ENCODE measurements around the gene ELL. TPM values are rescaled to one million over a fixed set of nuclear protein-coding genes. Genes with fewer than 3 reads are reported as not detected.
"Not testable (repeated sequence)": the region's sequence is repeated elsewhere in the genome, so short reads cannot be mapped to it uniquely, and the experiment has no call there.

ELL gene
- total RNA-seq, 1 donor from 2014 or later: 25.3 TPM

DNA sequence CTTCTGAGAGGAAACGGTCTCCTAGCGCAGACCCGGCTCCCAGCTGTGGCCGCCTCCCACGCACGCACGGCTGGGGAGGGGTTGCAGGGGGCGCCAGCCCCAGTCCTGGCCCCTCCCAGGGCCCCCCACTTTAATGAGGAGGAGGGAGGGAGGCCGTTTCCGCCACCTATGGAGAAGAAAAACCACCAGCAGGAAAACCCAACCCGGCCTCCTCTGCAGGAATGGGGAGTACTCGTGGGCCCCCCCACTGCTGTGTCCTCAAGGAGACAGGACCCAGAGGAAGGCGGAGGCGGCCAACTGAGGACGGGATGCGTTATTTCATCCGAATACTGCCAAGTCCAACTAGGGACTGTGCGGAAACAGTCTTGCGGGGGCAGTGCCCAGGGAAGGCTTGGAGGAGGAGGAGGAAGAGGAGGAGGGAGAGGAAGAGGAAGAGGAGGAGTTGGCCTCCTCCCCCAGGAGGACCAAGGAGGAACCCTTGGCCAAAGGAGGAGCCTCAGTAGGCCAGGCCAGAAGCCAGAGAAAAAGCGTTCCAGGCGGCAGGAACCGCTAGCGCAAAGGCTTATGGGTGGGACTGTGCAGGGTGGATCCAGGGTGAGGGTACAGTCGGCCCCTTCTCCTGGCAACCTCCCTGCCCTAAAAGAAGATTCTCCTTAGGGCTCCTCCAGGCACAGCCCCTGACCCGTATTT is 106.5 kb downstream of the ELL start:
- intact Hi-C loops (cut with DNase I): no loop called here
- no peak for TF ChIP-seq POLR2A (IDR thresholded peaks at IDR 0.05)
- TF ChIP-seq POLR2AphosphoS5 (IDR thresholded peaks at IDR 0.05; ENCODE audit: insufficient read depth in 1 of 2, low read depth in 1 of 2): peak; percentile 88 to 90
- TF ChIP-seq, protein P1, sequence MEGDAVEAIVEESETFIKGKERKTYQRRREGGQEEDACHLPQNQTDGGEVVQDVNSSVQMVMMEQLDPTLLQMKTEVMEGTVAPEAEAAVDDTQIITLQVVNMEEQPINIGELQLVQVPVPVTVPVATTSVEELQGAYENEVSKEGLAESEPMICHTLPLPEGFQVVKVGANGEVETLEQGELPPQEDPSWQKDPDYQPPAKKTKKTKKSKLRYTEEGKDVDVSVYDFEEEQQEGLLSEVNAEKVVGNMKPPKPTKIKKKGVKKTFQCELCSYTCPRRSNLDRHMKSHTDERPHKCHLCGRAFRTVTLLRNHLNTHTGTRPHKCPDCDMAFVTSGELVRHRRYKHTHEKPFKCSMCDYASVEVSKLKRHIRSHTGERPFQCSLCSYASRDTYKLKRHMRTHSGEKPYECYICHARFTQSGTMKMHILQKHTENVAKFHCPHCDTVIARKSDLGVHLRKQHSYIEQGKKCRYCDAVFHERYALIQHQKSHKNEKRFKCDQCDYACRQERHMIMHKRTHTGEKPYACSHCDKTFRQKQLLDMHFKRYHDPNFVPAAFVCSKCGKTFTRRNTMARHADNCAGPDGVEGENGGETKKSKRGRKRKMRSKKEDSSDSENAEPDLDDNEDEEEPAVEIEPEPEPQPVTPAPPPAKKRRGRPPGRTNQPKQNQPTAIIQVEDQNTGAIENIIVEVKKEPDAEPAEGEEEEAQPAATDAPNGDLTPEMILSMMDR (IDR thresholded peaks at IDR 0.05): no peak

DNA sequence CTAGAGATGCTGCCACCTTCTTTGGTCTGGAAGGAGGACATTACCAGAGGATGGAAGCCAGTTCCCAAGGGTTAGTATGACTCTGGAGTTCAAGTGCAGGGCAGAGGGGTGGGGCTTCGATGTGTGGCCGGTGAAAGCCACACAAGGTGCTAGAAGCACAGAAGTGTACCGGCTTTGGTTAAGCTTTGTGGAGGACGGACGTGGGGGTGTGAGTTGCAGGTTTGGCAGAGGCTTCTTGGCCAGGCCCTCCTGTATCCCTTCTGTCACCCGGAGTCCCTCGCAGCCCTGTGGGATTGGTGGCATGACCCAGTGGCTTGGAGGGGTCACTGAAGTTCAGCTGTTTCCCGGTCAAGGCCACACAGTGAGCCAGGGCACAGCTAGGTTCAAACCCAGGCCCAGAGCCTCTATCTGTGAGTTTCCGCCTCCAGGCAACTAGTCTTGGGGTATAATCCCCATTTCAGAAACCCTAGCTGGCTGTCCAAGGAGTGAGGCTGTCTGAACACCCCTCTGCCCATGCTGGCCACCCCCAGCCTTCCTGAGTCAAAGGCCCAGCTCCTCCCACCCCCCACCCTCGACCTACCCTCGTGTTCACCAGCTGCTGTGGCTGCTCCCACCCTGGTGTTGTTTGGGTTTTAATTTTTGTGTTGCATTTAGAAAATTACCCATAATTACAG is 107.2 kb downstream of the ELL start:
- DNase-seq (ENCODE audit: extremely low spot score in 2 of 2): no peak
- Histone ChIP-seq H3K4me3 (peak overlapping the region; percentile 48 to 66), H3K4me1 (peaks cover 50% of the 10 kb centered on the region), H3K9me3 (no peaks in the 10 kb centered on the region), H3K36me3 (no peaks in the 10 kb centered on the region), H3K27me3 (no peaks in the 10 kb centered on the region), H3K27ac (peak overlapping the region; percentile 97)
- TF ChIP-seq POLR2AphosphoS5 (IDR thresholded peaks at IDR 0.05; ENCODE audit: insufficient read depth in 1 of 2, low read depth in 1 of 2) (no peak), POLR2A (IDR thresholded peaks at IDR 0.05) (no peak)
- TF ChIP-seq, protein P1 (IDR thresholded peaks at IDR 0.05): no peak
- intact Hi-C loops (cut with DNase I): loop anchor here (5.0 kb wide), 1 partner anchor 67 kb away; no protein-coding TSS in a partner anchor

More for the DNA sequence above, 106.5 kb downstream of the ELL start:
- peaks cover 56% of the 10 kb centered on the region for H3K4me1 ChIP-seq
- H3K4me3 ChIP-seq: peak overlapping the region; percentile 48 to 66
- H3K27me3 ChIP-seq: no peaks in the 10 kb centered on the region
- H3K27ac ChIP-seq: peak overlapping the region; percentile 97
- H3K9me3 ChIP-seq: no peaks in the 10 kb centered on the region
- DNase-seq (ENCODE audit: extremely low spot score in 2 of 2): no peak
- H3K36me3 ChIP-seq: no peaks in the 10 kb centered on the region

GRCh38 chr19:18412610-18413239 is 109.1 kb downstream of the ELL start:
- TF ChIP-seq, protein P1 (IDR thresholded peaks at IDR 0.05): no peak
- TF ChIP-seq POLR2A (IDR thresholded peaks at IDR 0.05) (no peak), POLR2AphosphoS5 (IDR thresholded peaks at IDR 0.05; ENCODE audit: insufficient read depth in 1 of 2, low read depth in 1 of 2) (no peak)
- H3K27me3 ChIP-seq: no peaks in the 10 kb centered on the region
- no peak overlapping the region for H3K27ac ChIP-seq
- no peaks in the 10 kb centered on the region for H3K9me3 ChIP-seq
- no peak for DNase-seq (ENCODE audit: extremely low spot score in 2 of 2)
- no peak overlapping the region for H3K4me3 ChIP-seq
- H3K4me1 ChIP-seq: peaks cover 37% of the 10 kb centered on the region
- no peaks in the 10 kb centered on the region for H3K36me3 ChIP-seq
- intact Hi-C loops (cut with DNase I): loop anchor here (5.0 kb wide), 1 partner anchor 65 kb away; no protein-coding TSS in a partner anchor

- no peak overlapping the region for H3K4me3 ChIP-seq
- H3K27me3 ChIP-seq: no peaks in the 10 kb centered on the region
- no peak overlapping the region for H3K27ac ChIP-seq
- H3K36me3 ChIP-seq: no peaks in the 10 kb centered on the region
- no peaks in the 10 kb centered on the region for H3K9me3 ChIP-seq
- TF ChIP-seq POLR2AphosphoS5 (IDR thresholded peaks at IDR 0.05; ENCODE audit: insufficient read depth in 1 of 2, low read depth in 1 of 2): no peak
- no peak for DNase-seq (ENCODE audit: extremely low spot score in 2 of 2)
- intact Hi-C loops (cut with DNase I): no loop called here
- no peaks in the 10 kb centered on the region for H3K4me1 ChIP-seq
Observed at GRCh38 chr19:18408053-18408476, 113.8 kb downstream of the ELL start.

DNA sequence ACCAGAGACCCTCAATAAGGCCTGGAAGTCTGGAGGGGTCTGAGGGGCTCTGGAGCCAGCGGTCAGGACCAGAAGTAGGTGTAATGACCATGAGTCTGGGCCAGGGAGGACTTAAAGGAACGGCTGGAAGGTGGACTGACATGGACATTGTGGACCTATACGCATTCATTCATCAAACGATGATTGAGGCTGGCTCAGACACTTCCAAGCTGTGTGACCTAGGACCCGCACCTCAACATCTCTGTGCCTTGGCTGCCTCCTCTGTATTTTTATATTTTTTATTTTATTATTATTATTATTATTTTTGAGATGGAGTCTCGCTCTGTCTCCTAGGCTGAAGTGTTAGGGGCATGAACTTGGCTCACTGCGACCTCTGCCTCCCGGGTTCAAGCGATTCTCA is 115.1 kb downstream of the ELL start:
- no peak for DNase-seq (ENCODE audit: extremely low spot score in 2 of 2)
- H3K27me3 ChIP-seq: no peaks in the 10 kb centered on the region
- no peak for TF ChIP-seq POLR2AphosphoS5 (IDR thresholded peaks at IDR 0.05; ENCODE audit: insufficient read depth in 1 of 2, low read depth in 1 of 2)
- TF ChIP-seq, protein P1 (IDR thresholded peaks at IDR 0.05): no peak
- TF ChIP-seq POLR2A (IDR thresholded peaks at IDR 0.05): no peak
- intact Hi-C loops (cut with DNase I): no loop called here
- H3K27ac ChIP-seq: no peak overlapping the region
- no peaks in the 10 kb centered on the region for H3K4me1 ChIP-seq
- H3K4me3 ChIP-seq: no peak overlapping the region
- H3K9me3 ChIP-seq: no peaks in the 10 kb centered on the region
- no peaks in the 10 kb centered on the region for H3K36me3 ChIP-seq

DNA sequence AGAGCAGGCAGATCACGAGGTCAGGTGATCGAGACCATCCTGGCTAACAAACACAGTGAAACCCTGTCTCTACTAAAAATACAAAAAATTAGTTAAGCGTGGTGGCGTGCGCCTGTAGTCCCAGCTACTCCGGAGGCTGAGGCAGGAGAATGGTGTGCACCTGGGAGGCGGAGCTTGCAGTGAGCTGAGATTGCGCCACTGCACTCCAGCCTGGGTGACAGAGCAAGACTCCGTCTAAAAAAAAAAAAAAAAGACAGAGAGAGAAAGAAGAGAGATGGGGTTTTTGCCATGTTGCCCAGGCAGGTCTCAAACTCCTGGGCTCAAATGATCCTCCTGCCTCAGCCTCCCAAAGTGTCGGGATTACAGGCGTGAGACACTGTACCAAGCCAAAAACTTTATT is 116.1 kb downstream of the ELL start:
- DNase-seq (ENCODE audit: extremely low spot score in 2 of 2); H3K27ac ChIP-seq; H3K27me3 ChIP-seq; H3K9me3 ChIP-seq; H3K4me1 ChIP-seq; intact Hi-C loops (cut with DNase I); H3K36me3 ChIP-seq; H3K4me3 ChIP-seq: not testable (repeated sequence)

GRCh38 chr19:18402455-18403248 is 119.2 kb downstream of the ELL start:
- intact Hi-C loops (cut with DNase I); H3K27me3 ChIP-seq; H3K36me3 ChIP-seq; H3K4me3 ChIP-seq; H3K4me1 ChIP-seq; DNase-seq (ENCODE audit: extremely low spot score in 2 of 2); H3K9me3 ChIP-seq: not testable (repeated sequence)
- H3K27ac ChIP-seq: peak overlapping the region; percentile 56
